Transverse colon (tissue), 3 donors: ENCODE measurements around the gene FGF6.

Source experiments
- EP300 ChIP-seq: sonication (generic); formaldehyde crosslinking; IDR thresholded peaks from one replicate; pipeline ENCODE4 v1.6.1; 2017; ENCODE audit warnings: antibody characterized with exemption, low read depth
- POLR2AphosphoS5 ChIP-seq, 3 donors: sonication (generic); formaldehyde crosslinking; IDR thresholded peaks; one replicate each; pipeline ENCODE4 v1.6.1; 2016; ENCODE audit warnings: antibody characterized with exemption in 3 of 3

DNA sequence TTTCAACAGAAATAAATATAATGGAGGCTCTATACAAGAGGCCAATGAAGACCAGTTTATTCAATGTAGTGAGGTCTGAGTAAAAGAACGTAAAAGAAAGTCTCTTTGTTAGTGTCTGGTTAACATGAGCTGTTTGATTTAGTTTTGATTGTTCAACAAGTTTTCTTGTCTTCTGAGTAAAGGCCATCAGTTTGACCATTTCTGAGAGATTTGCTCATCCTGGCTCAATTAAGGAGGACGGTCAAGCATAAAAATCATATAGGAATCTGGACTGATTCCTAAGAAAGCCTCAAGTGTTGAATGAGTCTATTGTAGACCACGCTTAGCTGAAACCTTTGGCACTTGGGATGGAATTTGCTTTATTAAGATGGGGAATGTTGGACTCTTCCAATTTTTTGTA lies 33.6 kb downstream of the FGF6 start:
- no peak for TF ChIP-seq POLR2AphosphoS5 (IDR thresholded peaks at IDR 0.05)
- no peak for TF ChIP-seq EP300
